ENCODE results near the gene FMR1NB.

DNA sequence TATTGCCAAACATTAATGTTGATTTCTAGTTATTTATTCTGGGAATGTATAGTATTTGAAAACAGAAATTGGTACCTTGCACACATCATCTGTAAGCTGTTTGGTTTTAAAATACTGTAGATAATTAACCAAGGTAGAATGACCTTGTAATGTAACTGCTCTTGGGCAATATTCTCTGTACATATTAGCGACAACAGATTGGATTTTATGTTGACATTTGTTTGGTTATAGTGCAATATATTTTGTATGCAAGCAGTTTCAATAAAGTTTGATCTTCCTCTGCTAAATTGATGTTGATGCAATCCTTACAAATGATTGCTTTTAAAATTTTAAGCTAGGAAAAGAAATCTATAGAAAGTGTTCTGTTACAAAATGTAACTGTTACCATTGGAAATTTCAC is 30.8 kb upstream of the FMR1NB start:
- TF ChIP-seq, protein P1, sequence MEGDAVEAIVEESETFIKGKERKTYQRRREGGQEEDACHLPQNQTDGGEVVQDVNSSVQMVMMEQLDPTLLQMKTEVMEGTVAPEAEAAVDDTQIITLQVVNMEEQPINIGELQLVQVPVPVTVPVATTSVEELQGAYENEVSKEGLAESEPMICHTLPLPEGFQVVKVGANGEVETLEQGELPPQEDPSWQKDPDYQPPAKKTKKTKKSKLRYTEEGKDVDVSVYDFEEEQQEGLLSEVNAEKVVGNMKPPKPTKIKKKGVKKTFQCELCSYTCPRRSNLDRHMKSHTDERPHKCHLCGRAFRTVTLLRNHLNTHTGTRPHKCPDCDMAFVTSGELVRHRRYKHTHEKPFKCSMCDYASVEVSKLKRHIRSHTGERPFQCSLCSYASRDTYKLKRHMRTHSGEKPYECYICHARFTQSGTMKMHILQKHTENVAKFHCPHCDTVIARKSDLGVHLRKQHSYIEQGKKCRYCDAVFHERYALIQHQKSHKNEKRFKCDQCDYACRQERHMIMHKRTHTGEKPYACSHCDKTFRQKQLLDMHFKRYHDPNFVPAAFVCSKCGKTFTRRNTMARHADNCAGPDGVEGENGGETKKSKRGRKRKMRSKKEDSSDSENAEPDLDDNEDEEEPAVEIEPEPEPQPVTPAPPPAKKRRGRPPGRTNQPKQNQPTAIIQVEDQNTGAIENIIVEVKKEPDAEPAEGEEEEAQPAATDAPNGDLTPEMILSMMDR (conservative IDR thresholded peaks at IDR 0.05; ENCODE audit: low read depth, low read length): no peak
- TF ChIP-seq EZH2phosphoT487 (IDR thresholded peaks at IDR 0.05; ENCODE audit: borderline replicate concordance, low read length): no peak
- no peak for TF ChIP-seq EZH2 (IDR thresholded peaks at IDR 0.05; ENCODE audit: low read length, unreplicated experiment)

All from PC-3 (cell line).